Stomach (tissue), 9 donors: ENCODE data around the gene JPH3. TPM values are rescaled to one million over a fixed set of nuclear protein-coding genes. Genes with fewer than 3 reads are reported as not detected.

Experiments
- DNase-seq, 2 donors: peaks; one replicate each; pipeline versions ENCODE4 v3.0.0 to v3.0.0-alpha.2; 2013 to 2019
- H3K27ac ChIP-seq, 5 donors: fragments of 200-600 bp in 4 of 5; sonication (generic) in 4 of 5; one replicate each; pipeline ENCODE4 v1.5.1; 2013 to 2019; ENCODE audit warnings: mild to moderate bottlenecking in 1 of 5, moderate library complexity in 1 of 5
- H3K27me3 ChIP-seq, 3 donors: fragments of 200-600 bp; sonication (generic); one replicate each; pipeline ENCODE4 v1.5.1; 2017 to 2019; ENCODE audit warnings: mixed run types in 1 of 3
- H3K36me3 ChIP-seq, 4 donors: fragments of 200-600 bp; sonication (generic); 1 replicate in 3 of 4; 2 replicates in 1 of 4; pipeline ENCODE4 v1.5.1; 2016 to 2019
- H3K4me1 ChIP-seq, 4 donors: fragments of 200-600 bp; sonication (generic); one replicate each; pipeline ENCODE4 v1.5.1; 2016 to 2019
- H3K4me3 ChIP-seq, 4 donors: fragments of 200-600 bp; sonication (generic) in 3 of 4; one replicate each; pipeline ENCODE4 v1.5.1; 2016 to 2019; ENCODE audit warnings: mild to moderate bottlenecking in 1 of 4
- H3K9me3 ChIP-seq, 4 donors: fragments of 200-600 bp; sonication (generic); one replicate each; pipeline ENCODE4 v1.5.1; 2016 to 2019
- EP300 ChIP-seq: sonication (generic); formaldehyde crosslinking; IDR thresholded peaks from one replicate; pipeline ENCODE4 v1.6.1; 2017; ENCODE audit warnings: antibody characterized with exemption
- POLR2A ChIP-seq, 4 donors: fragments of 450-650 bp; IDR thresholded peaks; one replicate each; pipeline ENCODE4 v1.6.1; 2016; ENCODE audit warnings: antibody characterized with exemption in 4 of 4, control low read depth in 2 of 4, mild to moderate bottlenecking in 1 of 4, moderate library complexity in 1 of 4
- POLR2AphosphoS5 ChIP-seq, 3 donors: sonication (generic); formaldehyde crosslinking; IDR thresholded peaks; one replicate each; pipeline ENCODE4 v1.6.1; 2016; ENCODE audit warnings: antibody characterized with exemption in 3 of 3
- WGBS, 5 donors: extraction: QIAGEN DNeasy Blood & Tissue Kit in 3 of 5; methylation state at CpG; one replicate each; pipeline versions ENCODE4 v1.1.5 to v1.1.7; 2013 to 2018; 5-methylcytosine and 5-hydroxymethylcytosine counted together
- intact Hi-C: fragments of 100-400 bp; cut with DNase I; formaldehyde crosslinking; loops from one replicate; pipeline ENCODE4 v1.15.1; 2023; ENCODE audit warnings: low total_unique reads
- polyA plus RNA-seq, 3 donors: library from polyadenylated mRNA; stranded (reverse); fragments of 200-250 nt; gene quantifications; one replicate each; pipeline ENCODE4 v1.2.3, GENCODE V29; 2013
- total RNA-seq, 5 donors: library from RNA; depleted of rRNA; stranded (reverse); fragments of >200 nt; gene quantifications; one replicate each; pipeline versions ENCODE4 v1.1.0 to v1.2.3, GENCODE V29; 2014 to 2016
- TF ChIP-seq, protein P1 (sequence below), 7 experiments: fragments of 450-650 bp in 4 of 7; fragments of 200-600 bp in 3 of 7; sonication (generic) in 3 of 7; IDR thresholded peaks; one replicate each; pipeline ENCODE4 v1.5.1; 2016 to 2019; ENCODE audit warnings: antibody characterized with exemption in 7 of 7, control low read depth in 2 of 7, mild to moderate bottlenecking in 1 of 7
- donor health status: healthy with polysubstance abuse.
- donor health status: Bipolar disorder and iron deficiency.
- donor health status: healthy.

The JPH3 gene
- total and polyA plus RNA-seq, 8 donors = 0.31 to 1.3 (median 0.66) TPM; not detected in 2

- TF ChIP-seq POLR2A (IDR thresholded peaks at IDR 0.05) (no peak), POLR2AphosphoS5 (IDR thresholded peaks at IDR 0.05) (no peak), EP300 (no peak)
- TF ChIP-seq, protein P1, sequence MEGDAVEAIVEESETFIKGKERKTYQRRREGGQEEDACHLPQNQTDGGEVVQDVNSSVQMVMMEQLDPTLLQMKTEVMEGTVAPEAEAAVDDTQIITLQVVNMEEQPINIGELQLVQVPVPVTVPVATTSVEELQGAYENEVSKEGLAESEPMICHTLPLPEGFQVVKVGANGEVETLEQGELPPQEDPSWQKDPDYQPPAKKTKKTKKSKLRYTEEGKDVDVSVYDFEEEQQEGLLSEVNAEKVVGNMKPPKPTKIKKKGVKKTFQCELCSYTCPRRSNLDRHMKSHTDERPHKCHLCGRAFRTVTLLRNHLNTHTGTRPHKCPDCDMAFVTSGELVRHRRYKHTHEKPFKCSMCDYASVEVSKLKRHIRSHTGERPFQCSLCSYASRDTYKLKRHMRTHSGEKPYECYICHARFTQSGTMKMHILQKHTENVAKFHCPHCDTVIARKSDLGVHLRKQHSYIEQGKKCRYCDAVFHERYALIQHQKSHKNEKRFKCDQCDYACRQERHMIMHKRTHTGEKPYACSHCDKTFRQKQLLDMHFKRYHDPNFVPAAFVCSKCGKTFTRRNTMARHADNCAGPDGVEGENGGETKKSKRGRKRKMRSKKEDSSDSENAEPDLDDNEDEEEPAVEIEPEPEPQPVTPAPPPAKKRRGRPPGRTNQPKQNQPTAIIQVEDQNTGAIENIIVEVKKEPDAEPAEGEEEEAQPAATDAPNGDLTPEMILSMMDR (IDR thresholded peaks at IDR 0.05) = no peak
- Histone ChIP-seq H3K36me3 (peaks cover 35 to 84% (median 82%) of the 10 kb centered on the region in 4 donors), H3K27ac (no peak overlapping the region), H3K4me1 (no peaks in the 10 kb centered on the region), H3K4me3 (no peak overlapping the region), H3K9me3 (no peaks in the 10 kb centered on the region), H3K27me3 (no peaks in the 10 kb centered on the region)
- intact Hi-C loops = no loop called here
- WGBS, 5 donors = 84 to 92% (median 86%) methylated on average over 10 to 11 of the region's 11 CpGs
- DNase-seq = no peak
Measured at GRCh38 chr16:87740909-87741424, 138.7 kb downstream of the JPH3 start.

GRCh38 chr16:87741700-87742415, 139.6 kb downstream of the JPH3 start:
- no peaks in the 10 kb centered on the region for H3K27me3 ChIP-seq
- H3K27ac ChIP-seq = no peak overlapping the region
- intact Hi-C loops = no loop called here
- peaks cover 33 to 84% (median 82%) of the 10 kb centered on the region in 4 donors for H3K36me3 ChIP-seq
- no peaks in the 10 kb centered on the region for H3K4me1 ChIP-seq
- DNase-seq = no peak
- TF ChIP-seq POLR2A (IDR thresholded peaks at IDR 0.05) (no peak), POLR2AphosphoS5 (IDR thresholded peaks at IDR 0.05) (no peak)
- H3K9me3 ChIP-seq = no peaks in the 10 kb centered on the region
- WGBS, 5 donors = 91 to 94% (median 93%) methylated on average over 16 of the region's 16 CpGs
- no peak overlapping the region for H3K4me3 ChIP-seq

DNA sequence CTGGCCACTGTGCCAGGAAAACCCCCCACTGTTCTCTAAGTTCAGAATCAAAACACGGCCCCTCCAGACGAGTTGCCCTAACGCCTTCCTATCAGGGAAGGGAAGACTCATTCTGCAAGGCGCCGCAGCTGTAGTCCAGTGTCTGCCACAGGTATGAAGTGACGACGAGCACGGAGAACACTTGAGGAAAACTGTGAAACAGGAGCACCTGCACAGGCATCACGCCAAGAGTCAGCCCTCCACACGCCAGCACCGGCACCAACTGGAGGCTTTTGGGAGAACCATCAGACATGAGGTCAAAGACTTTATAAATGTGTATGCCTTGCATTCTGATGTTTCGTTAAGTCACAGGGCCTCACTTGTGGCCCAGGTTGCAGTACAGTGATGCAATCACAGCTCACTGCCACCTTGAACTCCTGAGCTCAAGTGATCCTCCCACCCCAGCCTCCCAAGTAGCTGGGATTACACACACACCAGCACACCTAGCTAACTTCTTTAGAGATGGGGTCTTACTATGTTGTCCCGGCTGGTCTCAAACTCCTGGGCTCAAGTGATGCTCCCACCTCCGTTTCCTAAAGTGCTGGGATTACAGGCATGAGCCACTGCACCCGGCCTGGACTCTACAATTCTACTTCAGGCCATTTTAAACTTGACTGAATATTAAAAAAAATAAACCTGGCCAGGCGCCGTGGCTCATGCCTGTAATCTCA, 140.6 kb downstream of the JPH3 start:
- H3K4me3 ChIP-seq = no peak overlapping the region
- intact Hi-C loops = no loop called here
- no peaks in the 10 kb centered on the region for H3K27me3 ChIP-seq
- DNase-seq = no peak
- no peaks in the 10 kb centered on the region for H3K4me1 ChIP-seq
- WGBS, 5 donors = 86 to 96% (median 93%) methylated on average over 17 of the region's 17 CpGs
- TF ChIP-seq EP300 = no peak
- TF ChIP-seq, protein P1 (IDR thresholded peaks at IDR 0.05) = no peak
- no peak for TF ChIP-seq POLR2AphosphoS5 (IDR thresholded peaks at IDR 0.05)
- peaks cover 42 to 85% (median 82%) of the 10 kb centered on the region in 4 donors for H3K36me3 ChIP-seq
- no peak overlapping the region for H3K27ac ChIP-seq
- H3K9me3 ChIP-seq = no peaks in the 10 kb centered on the region

DNA sequence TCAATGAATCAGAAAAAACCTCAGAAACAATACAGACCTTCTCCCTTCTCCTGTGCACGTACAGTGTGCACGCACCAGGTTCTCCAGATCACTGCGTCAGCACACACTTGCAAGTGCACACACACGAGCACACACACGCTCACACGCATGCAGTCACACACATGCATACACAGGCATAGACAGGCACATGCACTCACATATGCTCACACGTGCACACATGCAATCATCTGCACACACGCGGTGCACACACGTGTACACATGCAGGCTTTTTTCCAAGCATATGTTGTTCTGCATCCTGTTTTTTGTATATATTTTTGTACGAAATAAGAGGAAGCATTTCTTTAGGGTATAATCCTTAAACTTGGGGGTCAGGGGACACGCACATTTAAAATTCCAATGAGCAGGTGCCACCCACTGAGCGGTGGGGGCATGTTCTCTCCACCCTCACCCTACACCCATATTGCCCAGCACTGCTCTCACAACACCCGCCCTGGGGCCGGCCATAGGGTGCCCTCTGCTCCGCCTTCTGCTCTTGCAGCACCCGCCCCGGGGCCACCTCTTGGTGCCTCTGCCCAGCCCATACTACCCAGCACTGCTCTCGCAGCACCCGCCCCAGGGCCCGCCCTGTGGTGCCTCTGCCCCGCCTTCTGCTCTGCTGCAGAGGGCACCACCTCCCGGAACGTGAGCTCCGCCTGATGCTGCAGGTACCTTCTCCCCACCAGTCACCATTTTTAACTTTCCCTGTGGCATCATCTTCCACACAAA, 142.6 kb downstream of the JPH3 start:
- H3K27ac ChIP-seq = no peak overlapping the region
- 68 to 80% (median 76%) methylated on average over 22 to 25 of the region's 25 CpGs for WGBS, 5 donors
- H3K36me3 ChIP-seq = peaks cover 58 to 95% (median 91%) of the 10 kb centered on the region in 4 donors
- no peaks in the 10 kb centered on the region for H3K27me3 ChIP-seq
- no peaks in the 10 kb centered on the region for H3K9me3 ChIP-seq
- TF ChIP-seq, protein P1 (IDR thresholded peaks at IDR 0.05) = no peak
- TF ChIP-seq EP300 (no peak), POLR2AphosphoS5 (IDR thresholded peaks at IDR 0.05) (no peak), POLR2A (IDR thresholded peaks at IDR 0.05) (no peak)
- intact Hi-C loops = no loop called here
- no peak overlapping the region for H3K4me3 ChIP-seq
- DNase-seq = peak; percentile 60 to 75
- no peaks in the 10 kb centered on the region for H3K4me1 ChIP-seq
